HG03575 (cell line): ENCODE results near the gene PCDHA8.
"Not testable (repeated sequence)": the region's sequence is repeated elsewhere in the genome, so short reads cannot be mapped to it uniquely, and the experiment has no call there.

Experiments
- ATAC-seq: cut with Tn5 transposase; IDR thresholded peaks from one replicate; pipeline ENCODE4 v1.9.1; 2021; ENCODE audit not compliant: unreplicated experiment, insufficient number of reproducible peaks, low FRiP score; ENCODE audit errors: extremely low read depth

Gene PCDHA8

GRCh38 chr5:140827704-140828361 is 13.2 kb upstream of the PCDHA8 start, which contains the start of gene PCDHA6:
Gene PCDHA6 (plus strand): TSS chr5:140827960. CDS start chr5:140828092, 132 bp downstream.
- no peak for ATAC-seq

GRCh38 chr5:140828362-140828737 is 12.6 kb upstream of the PCDHA8 start:
- no peak for ATAC-seq

GRCh38 chr5:140829511-140830501 is 11.2 kb upstream of the PCDHA8 start:
- not testable (repeated sequence) for ATAC-seq

- ATAC-seq, result no peak
Measured at GRCh38 chr5:140833993-140834392, 7.0 kb upstream of the PCDHA8 start, which contains the start of gene PCDHA7. Gene PCDHA7 (plus strand): TSS chr5:140834269. CDS start chr5:140834384, 115 bp downstream.

- ATAC-seq, result not testable (repeated sequence)
Measured at GRCh38 chr5:140834439-140835008, 6.5 kb upstream of the PCDHA8 start.

- no peak for ATAC-seq
Measured at GRCh38 chr5:140835622-140836510, 5.1 kb upstream of the PCDHA8 start.

- no peak for ATAC-seq
Measured at GRCh38 chr5:140842798-140843733, 2.1 kb downstream of the PCDHA8 start.

- not testable (repeated sequence) for ATAC-seq
Measured at GRCh38 chr5:140848139-140849102, 7.4 kb downstream of the PCDHA8 start, which contains the start of gene PCDHA9. Gene PCDHA9 (plus strand): TSS chr5:140848382. CDS start chr5:140848496, 114 bp downstream.

- not testable (repeated sequence) for ATAC-seq
Measured at GRCh38 chr5:140849831-140850634, 9.0 kb downstream of the PCDHA8 start.

GRCh38 chr5:140855772-140856674 is 15.0 kb downstream of the PCDHA8 start, which contains the start of gene PCDHA10:
Gene PCDHA10 (plus strand): TSS chr5:140855897. CDS start chr5:140856049, 152 bp downstream.
- ATAC-seq, result no peak

GRCh38 chr5:140857177-140857986 is 16.4 kb downstream of the PCDHA8 start:
- no peak for ATAC-seq

- ATAC-seq, result no peak
Measured at GRCh38 chr5:140857987-140858240, 16.9 kb downstream of the PCDHA8 start.

GRCh38 chr5:140862441-140863295 is 21.7 kb downstream of the PCDHA8 start:
- ATAC-seq, result no peak
